Measurements from ENCODE around the gene PKNOX1.
"Not testable (repeated sequence)": the region's sequence is repeated elsewhere in the genome, so short reads cannot be mapped to it uniquely, and the experiment has no call there.

GRCh38 chr21:42951193-42951592 lies 23.2 kb upstream of the PKNOX1 start:
- not testable (repeated sequence) for TF ChIP-seq POLR2AphosphoS5 (IDR thresholded peaks at IDR 0.05; ENCODE audit: low read depth, low read length); CTCF (IDR thresholded peaks at IDR 0.05)

Data from Panc1 (cell line).